Panc1 (cell line): Measurements from ENCODE around the gene SLC9A9. TPM values are rescaled to one million over a fixed set of nuclear protein-coding genes. Genes with fewer than 3 reads are reported as not detected.

Experiments
- ATAC-seq: fragments of 200-7000 bp; cut with Tn5 transposase; 2 replicates; pipeline ENCODE4 v1.9.1; 2020; ENCODE audit warnings: mild to moderate bottlenecking, moderate library complexity
- BruUV-seq: library from RNA; stranded (reverse); fragments of 400-500 nt; replicated peaks from 2 replicates; lab custom pipeline; 2021; lab: Mats Ljungman, UMichigan
- CTCF ChIA-PET: fragments of 300-600 bp; sonication (Branson Sonifier 250); formaldehyde crosslinking; loops from one replicate; lab custom pipeline; 2022; ENCODE audit warnings: antibody characterized with exemption; lab: Charles Lee
- POLR2A ChIA-PET: fragments of 300-600 bp; sonication (Branson Sonifier 250); formaldehyde crosslinking; loops from one replicate; lab custom pipeline; 2022; ENCODE audit warnings: antibody characterized with exemption; lab: Charles Lee
- DNase-seq: peaks from one replicate; pipeline ENCODE4 v3.0.0-alpha.2; 2010; ENCODE audit warnings: low read depth, low spot score
- H3K27ac ChIP-seq: 2 replicates; pipeline ENCODE4 v1.5.1; 2011; ENCODE audit warnings: mild to moderate bottlenecking, low read length, inconsistent platforms
- H3K27me3 ChIP-seq: fragments of 200-500 bp; sonication (Bioruptor generic); 2 replicates; pipeline ENCODE4 v1.6.0; 2014; ENCODE audit warnings: low read length, inconsistent platforms; ENCODE audit not compliant: control insufficient read depth, insufficient read depth
- H3K36me3 ChIP-seq: fragments of 200-500 bp; sonication (Bioruptor generic); 2 replicates; pipeline ENCODE4 v1.5.1; 2014; ENCODE audit warnings: inconsistent platforms, mild to moderate bottlenecking, low read length, moderate library complexity; ENCODE audit not compliant: control insufficient read depth, insufficient read depth
- H3K4me1 ChIP-seq: 2 replicates; pipeline ENCODE4 v1.5.1; 2011; ENCODE audit warnings: inconsistent platforms, mild to moderate bottlenecking, low read length, moderate library complexity; ENCODE audit not compliant: control insufficient read depth, insufficient read depth
- H3K4me3 ChIP-seq, 2 experiments: 2 replicates each; pipeline ENCODE4 v1.5.1; 2011 to 2012; ENCODE audit warnings: low read depth in 2 of 2, low read length in 2 of 2, mild to moderate bottlenecking in 2 of 2, inconsistent platforms in 1 of 2, moderate library complexity in 1 of 2
- H3K9me3 ChIP-seq: fragments of 200-500 bp; sonication (Bioruptor generic); 2 replicates; pipeline ENCODE4 v1.5.1; 2014; ENCODE audit warnings: low read depth, mild to moderate bottlenecking, inconsistent platforms, low read length, moderate library complexity; ENCODE audit not compliant: control insufficient read depth, insufficient read depth
- CTCF ChIP-seq: fragments of 450-650 bp; IDR thresholded peaks from 2 replicates; pipeline ENCODE4 v1.5.1; 2017; ENCODE audit warnings: mild to moderate bottlenecking
- POLR2AphosphoS5 ChIP-seq: IDR thresholded peaks from 2 replicates; pipeline ENCODE4 v1.6.1; 2012; ENCODE audit warnings: mild to moderate bottlenecking, low read depth, low read length, moderate library complexity
- REST ChIP-seq, 2 experiments: IDR thresholded peaks; 2 replicates each; pipeline ENCODE4 v1.6.1; 2011 to 2012; ENCODE audit warnings: low read depth in 2 of 2, control low read depth in 1 of 2, low read length in 1 of 2, mild to moderate bottlenecking in 1 of 2, moderate library complexity in 1 of 2; ENCODE audit not compliant: insufficient read depth in 1 of 2
- SIN3A ChIP-seq: IDR thresholded peaks from 2 replicates; pipeline ENCODE4 v1.6.1; 2012; ENCODE audit warnings: low read depth, mild to moderate bottlenecking, low read length, moderate library complexity, borderline replicate concordance; ENCODE audit not compliant: insufficient read depth
- TCF7L2 ChIP-seq: IDR thresholded peaks from 2 replicates; pipeline ENCODE4 v1.6.1; 2011; ENCODE audit warnings: mild to moderate bottlenecking, low read depth, low read length, inconsistent platforms
- in situ Hi-C: cut with HindIII; loops from 2 replicates; pipeline ENCODE4 v1.10.0; 2016; ENCODE audit warnings: low sequenced_read_pairs, low pct_unique_long_range_greater_than_20kb
- intact Hi-C: fragments of 100-400 bp; cut with micrococcal nuclease; formaldehyde crosslinking; loops from one replicate; pipeline ENCODE4 v1.10.0; 2022; ENCODE audit not compliant: unreplicated experiment
- total RNA-seq: library from RNA; stranded (reverse); gene quantifications from one replicate; pipeline ENCODE4 v1.2.1, GENCODE V29; 2021; ENCODE audit not compliant: unreplicated experiment

The SLC9A9 gene
- total RNA-seq, 1 experiment from 2014 or later: not detected

GRCh38 chr3:143750841-143751240 lies 97.4 kb downstream of the SLC9A9 start:
- intact Hi-C loops (no loop called here), in situ Hi-C loops (no loop called here)
- Histone ChIP-seq H3K27ac (no peak overlapping the region), H3K9me3 (no peaks in the 10 kb centered on the region), H3K36me3 (no peaks in the 10 kb centered on the region; the same call in 1 of the 2 replicates), H3K4me3 (no peak overlapping the region), H3K4me1 (no peaks in the 10 kb centered on the region), H3K27me3 (no peaks in the 10 kb centered on the region; the same call in 1 of the 2 replicates)
- ATAC-seq (no peak), DNase-seq (no peak)
- no TSS peak for BruUV-seq
- ChIA-PET CTCF (no interaction called here), POLR2A (no interaction called here)
- TF ChIP-seq POLR2AphosphoS5: no peak
- no peak for TF ChIP-seq TCF7L2
- TF ChIP-seq CTCF: no peak
- TF ChIP-seq SIN3A: no peak
- no peak for TF ChIP-seq REST (IDR thresholded peaks at IDR 0.05; ENCODE audit: insufficient read depth in 1 of 2, low read depth in 2 of 2, low read length in 1 of 2)

- ATAC-seq (no peak), DNase-seq (no peak)
- H3K27ac ChIP-seq: no peak overlapping the region
- TF ChIP-seq CTCF (no peak), POLR2AphosphoS5 (no peak), REST (IDR thresholded peaks at IDR 0.05; ENCODE audit: insufficient read depth in 1 of 2, low read depth in 2 of 2, low read length in 1 of 2) (no peak), TCF7L2 (no peak), SIN3A (no peak)
- no peaks in the 10 kb centered on the region; the same call in 1 of the 2 replicates for H3K27me3 ChIP-seq
- BruUV-seq: no TSS peak
- no peaks in the 10 kb centered on the region for H3K9me3 ChIP-seq
- no peak overlapping the region for H3K4me3 ChIP-seq
- ChIA-PET CTCF (no interaction called here), POLR2A (no interaction called here)
- no peaks in the 10 kb centered on the region; the same call in 1 of the 2 replicates for H3K36me3 ChIP-seq
- intact Hi-C loops (no loop called here), in situ Hi-C loops (no loop called here)
- H3K4me1 ChIP-seq: no peaks in the 10 kb centered on the region
These were observed 98.3 kb downstream of the SLC9A9 start for GRCh38 chr3:143749926-143750325.
